Effector memory CD4-positive, alpha-beta T cell (primary cell): ENCODE data around the gene SMPX.
"Not testable (repeated sequence)": the region's sequence is repeated elsewhere in the genome, so short reads cannot be mapped to it uniquely, and the experiment has no call there.

ENCODE experiments used
- DNase-seq, 3 donors: peaks; one replicate each; pipeline ENCODE4 v3.0.0-alpha.2; 2020
- H3K27ac ChIP-seq: 2 replicates; pipeline ENCODE4 v1.7.0; 2013; ENCODE audit warnings: mild to moderate bottlenecking, low read length, moderate library complexity; ENCODE audit not compliant: insufficient read depth, poor library complexity, severe bottlenecking
- H3K27me3 ChIP-seq: replicated peaks from 2 replicates; pipeline ENCODE4 v1.7.0; 2013; ENCODE audit warnings: mild to moderate bottlenecking, low read length; ENCODE audit not compliant: insufficient read depth, control insufficient read depth, poor library complexity, severe bottlenecking
- H3K36me3 ChIP-seq: 2 replicates; pipeline ENCODE4 v1.7.0; 2013; ENCODE audit warnings: mild to moderate bottlenecking, low read length, moderate library complexity; ENCODE audit not compliant: control insufficient read depth, insufficient read depth
- H3K4me1 ChIP-seq: 2 replicates; pipeline ENCODE4 v1.7.0; 2013; ENCODE audit warnings: low read length, mild to moderate bottlenecking; ENCODE audit not compliant: control insufficient read depth, insufficient read depth, poor library complexity, severe bottlenecking
- H3K4me3 ChIP-seq: 2 replicates; pipeline ENCODE4 v1.7.0; 2013; ENCODE audit warnings: low read length, low read depth, mild to moderate bottlenecking; ENCODE audit not compliant: insufficient read depth, poor library complexity, severe bottlenecking
- H3K9me3 ChIP-seq: 2 replicates; pipeline ENCODE4 v1.7.0; 2013; ENCODE audit warnings: mild to moderate bottlenecking, low read length, moderate library complexity; ENCODE audit not compliant: control insufficient read depth

The SMPX gene

GRCh38 chrX:21778236-21778635, 20.3 kb upstream of the SMPX start:
- no peak for DNase-seq
- Histone ChIP-seq H3K4me1 (no peaks in the 10 kb centered on the region), H3K27me3 (no peaks in the 10 kb centered on the region), H3K9me3 (no peaks in the 10 kb centered on the region), H3K4me3 (no peak overlapping the region), H3K36me3 (no peaks in the 10 kb centered on the region), H3K27ac (no peak overlapping the region)

GRCh38 chrX:21775128-21775527, 17.2 kb upstream of the SMPX start:
- not testable (repeated sequence) for H3K36me3 ChIP-seq, H3K27ac ChIP-seq, H3K4me3 ChIP-seq, DNase-seq, H3K27me3 ChIP-seq, H3K9me3 ChIP-seq, H3K4me1 ChIP-seq

GRCh38 chrX:21773036-21773435, 15.1 kb upstream of the SMPX start:
- not testable (repeated sequence) for H3K4me3 ChIP-seq, H3K4me1 ChIP-seq, H3K9me3 ChIP-seq, H3K27ac ChIP-seq, H3K36me3 ChIP-seq, H3K27me3 ChIP-seq, DNase-seq

- Histone ChIP-seq H3K4me1 (no peaks in the 10 kb centered on the region), H3K4me3 (no peak overlapping the region), H3K9me3 (no peaks in the 10 kb centered on the region), H3K36me3 (no peaks in the 10 kb centered on the region), H3K27ac (no peak overlapping the region), H3K27me3 (no peaks in the 10 kb centered on the region)
- no peak for DNase-seq
Observed at GRCh38 chrX:21770631-21771321, 12.9 kb upstream of the SMPX start.

GRCh38 chrX:21766101-21766500, 8.2 kb upstream of the SMPX start:
- H3K36me3 ChIP-seq: no peaks in the 10 kb centered on the region
- no peaks in the 10 kb centered on the region for H3K9me3 ChIP-seq
- no peak for DNase-seq
- H3K27ac ChIP-seq: no peak overlapping the region
- no peaks in the 10 kb centered on the region for H3K4me1 ChIP-seq
- no peaks in the 10 kb centered on the region for H3K27me3 ChIP-seq
- no peak overlapping the region for H3K4me3 ChIP-seq

- Histone ChIP-seq H3K9me3 (no peaks in the 10 kb centered on the region), H3K27ac (no peak overlapping the region), H3K36me3 (no peaks in the 10 kb centered on the region), H3K4me1 (no peaks in the 10 kb centered on the region), H3K4me3 (no peak overlapping the region), H3K27me3 (no peaks in the 10 kb centered on the region)
- no peak for DNase-seq
Observed at GRCh38 chrX:21764008-21764407, 6.1 kb upstream of the SMPX start.

- H3K9me3 ChIP-seq: no peaks in the 10 kb centered on the region
- no peak overlapping the region for H3K27ac ChIP-seq
- H3K4me1 ChIP-seq: no peaks in the 10 kb centered on the region
- no peaks in the 10 kb centered on the region for H3K36me3 ChIP-seq
- DNase-seq: no peak
- no peak overlapping the region for H3K4me3 ChIP-seq
- no peaks in the 10 kb centered on the region for H3K27me3 ChIP-seq
Observed at GRCh38 chrX:21758488-21758887, 572 bp upstream of the SMPX start.

- Histone ChIP-seq H3K27ac (no peak overlapping the region), H3K4me1 (no peaks in the 10 kb centered on the region), H3K27me3 (no peaks in the 10 kb centered on the region), H3K36me3 (no peaks in the 10 kb centered on the region), H3K4me3 (no peak overlapping the region), H3K9me3 (no peaks in the 10 kb centered on the region)
- DNase-seq: no peak
Observed at GRCh38 chrX:21756785-21757529, 959 bp downstream of the SMPX start.

GRCh38 chrX:21749924-21750323, 8.0 kb downstream of the SMPX start:
- H3K36me3 ChIP-seq: no peaks in the 10 kb centered on the region
- no peaks in the 10 kb centered on the region for H3K27me3 ChIP-seq
- H3K4me3 ChIP-seq: no peak overlapping the region
- DNase-seq: no peak
- no peaks in the 10 kb centered on the region for H3K4me1 ChIP-seq
- no peaks in the 10 kb centered on the region for H3K9me3 ChIP-seq
- H3K27ac ChIP-seq: no peak overlapping the region

GRCh38 chrX:21748235-21748634, 9.7 kb downstream of the SMPX start:
- DNase-seq: no peak
- no peaks in the 10 kb centered on the region for H3K9me3 ChIP-seq
- no peaks in the 10 kb centered on the region for H3K36me3 ChIP-seq
- no peaks in the 10 kb centered on the region for H3K4me1 ChIP-seq
- no peak overlapping the region for H3K27ac ChIP-seq
- no peak overlapping the region for H3K4me3 ChIP-seq
- H3K27me3 ChIP-seq: no peaks in the 10 kb centered on the region
